Gastroesophageal sphincter (tissue), 3 donors: ENCODE data around the gene CNTNAP2.

Experiments used
- CTCF ChIP-seq, 4 experiments: fragments of 200-600 bp in 2 of 4; fragments of 450-650 bp in 2 of 4; sonication (generic) in 1 of 4; IDR thresholded peaks; one replicate each; pipeline ENCODE4 v1.5.1; 2017 to 2019; ENCODE audit warnings: antibody characterized with exemption in 4 of 4, mild to moderate bottlenecking in 2 of 4, moderate library complexity in 2 of 4
- EP300 ChIP-seq: sonication (generic); formaldehyde crosslinking; IDR thresholded peaks from one replicate; pipeline ENCODE4 v1.6.1; 2017; ENCODE audit warnings: antibody characterized with exemption, mild to moderate bottlenecking

- TF ChIP-seq CTCF (IDR thresholded peaks at IDR 0.05): no peak
- TF ChIP-seq EP300: no peak
These were observed 1614.7 kb downstream of the CNTNAP2 start for GRCh38 chr7:147731311-147731710.
